HEK293 (cell line): ENCODE data around the gene WDR74.

Experiments
- EGR2 ChIP-seq: fragments of 450-650 bp; formaldehyde crosslinking; IDR thresholded peaks from 2 replicates; pipeline ENCODE4 v1.5.1; 2016; ENCODE audit warnings: low read depth, missing biosample characterization, missing genetic modification characterization
- PRDM1 ChIP-seq: fragments of 450-650 bp; formaldehyde crosslinking; IDR thresholded peaks from 2 replicates; pipeline ENCODE4; 2016; ENCODE audit warnings: missing biosample characterization, missing genetic modification characterization
- ZNF366 ChIP-seq: fragments of 450-650 bp; formaldehyde crosslinking; conservative IDR thresholded peaks from 2 replicates; pipeline ENCODE4 v1.5.1; 2016; ENCODE audit warnings: missing biosample characterization, missing genetic modification characterization
- ZNF423 ChIP-seq: fragments of 450-650 bp; formaldehyde crosslinking; IDR thresholded peaks from 2 replicates; pipeline ENCODE4 v1.5.1; 2016; ENCODE audit warnings: missing biosample characterization, missing genetic modification characterization
- ZNF521 ChIP-seq: fragments of 450-650 bp; formaldehyde crosslinking; IDR thresholded peaks from 2 replicates; pipeline ENCODE4 v1.5.1; 2017; ENCODE audit warnings: missing biosample characterization, mild to moderate bottlenecking, missing genetic modification characterization
- ZNF549 ChIP-seq: fragments of 450-650 bp; IDR thresholded peaks from 2 replicates; pipeline ENCODE4 v1.5.1; 2018; ENCODE audit warnings: missing biosample characterization, missing genetic modification characterization, mild to moderate bottlenecking, inconsistent platforms, moderate library complexity
- ZNF555 ChIP-seq: fragments of 450-650 bp; formaldehyde crosslinking; conservative IDR thresholded peaks from 2 replicates; pipeline ENCODE4 v1.5.1; 2017; ENCODE audit warnings: missing biosample characterization, mild to moderate bottlenecking, missing genetic modification characterization, inconsistent platforms
- ZNF561 ChIP-seq: fragments of 450-650 bp; IDR thresholded peaks from 2 replicates; pipeline ENCODE4 v1.5.1; 2018; ENCODE audit warnings: missing biosample characterization, missing genetic modification characterization, borderline replicate concordance
- ZNF623 ChIP-seq: fragments of 450-650 bp; formaldehyde crosslinking; IDR thresholded peaks from 2 replicates; pipeline ENCODE4 v1.5.1; 2016; ENCODE audit warnings: missing biosample characterization, missing genetic modification characterization
- ZNF664 ChIP-seq: fragments of 450-650 bp; formaldehyde crosslinking; IDR thresholded peaks from 2 replicates; pipeline ENCODE4 v1.5.1; 2016; ENCODE audit warnings: missing biosample characterization, missing genetic modification characterization
- ZNF677 ChIP-seq: fragments of 450-650 bp; IDR thresholded peaks from 2 replicates; pipeline ENCODE4 v1.5.0; 2018; ENCODE audit warnings: missing biosample characterization, mild to moderate bottlenecking, missing genetic modification characterization, moderate library complexity
- ZNF747 ChIP-seq: fragments of 450-650 bp; formaldehyde crosslinking; IDR thresholded peaks from 2 replicates; pipeline ENCODE4 v1.5.1; 2016; ENCODE audit warnings: missing biosample characterization, missing genetic modification characterization
- ZNF768 ChIP-seq: fragments of 450-650 bp; formaldehyde crosslinking; IDR thresholded peaks from 2 replicates; pipeline ENCODE4 v1.5.1; 2018; ENCODE audit warnings: missing biosample characterization, mild to moderate bottlenecking, missing genetic modification characterization
- TF ChIP-seq, protein P1 (sequence below): fragments of 450-650 bp; formaldehyde crosslinking; IDR thresholded peaks from 2 replicates; pipeline ENCODE4; 2016; ENCODE audit warnings: missing biosample characterization, missing genetic modification characterization
- TF ChIP-seq, protein P2 (sequence below): fragments of 450-650 bp; formaldehyde crosslinking; IDR thresholded peaks from 2 replicates; pipeline ENCODE4 v1.5.1; 2016; ENCODE audit warnings: missing biosample characterization, missing genetic modification characterization
- TF ChIP-seq, protein P3 (sequence below): fragments of 450-650 bp; formaldehyde crosslinking; IDR thresholded peaks from 2 replicates; pipeline ENCODE4 v1.5.1; 2016; ENCODE audit warnings: missing biosample characterization, missing genetic modification characterization
- TF ChIP-seq, protein P4 (sequence below): fragments of 450-650 bp; formaldehyde crosslinking; IDR thresholded peaks from 2 replicates; pipeline ENCODE4 v1.5.1; 2016; ENCODE audit warnings: missing biosample characterization, missing genetic modification characterization, borderline replicate concordance
- TF ChIP-seq, protein P5 (sequence below): fragments of 450-650 bp; formaldehyde crosslinking; IDR thresholded peaks from 2 replicates; pipeline ENCODE4 v1.5.1; 2016; ENCODE audit warnings: missing biosample characterization, missing genetic modification characterization
- TF ChIP-seq, protein P6 (sequence below): fragments of 450-650 bp; formaldehyde crosslinking; IDR thresholded peaks from 2 replicates; pipeline ENCODE4 v1.5.1; 2016; ENCODE audit warnings: missing biosample characterization, missing genetic modification characterization
- TF ChIP-seq, protein P7 (sequence below): fragments of 450-650 bp; formaldehyde crosslinking; IDR thresholded peaks from 2 replicates; pipeline ENCODE4 v1.5.1; 2017; ENCODE audit warnings: missing biosample characterization, missing genetic modification characterization

WDR74 gene

DNA sequence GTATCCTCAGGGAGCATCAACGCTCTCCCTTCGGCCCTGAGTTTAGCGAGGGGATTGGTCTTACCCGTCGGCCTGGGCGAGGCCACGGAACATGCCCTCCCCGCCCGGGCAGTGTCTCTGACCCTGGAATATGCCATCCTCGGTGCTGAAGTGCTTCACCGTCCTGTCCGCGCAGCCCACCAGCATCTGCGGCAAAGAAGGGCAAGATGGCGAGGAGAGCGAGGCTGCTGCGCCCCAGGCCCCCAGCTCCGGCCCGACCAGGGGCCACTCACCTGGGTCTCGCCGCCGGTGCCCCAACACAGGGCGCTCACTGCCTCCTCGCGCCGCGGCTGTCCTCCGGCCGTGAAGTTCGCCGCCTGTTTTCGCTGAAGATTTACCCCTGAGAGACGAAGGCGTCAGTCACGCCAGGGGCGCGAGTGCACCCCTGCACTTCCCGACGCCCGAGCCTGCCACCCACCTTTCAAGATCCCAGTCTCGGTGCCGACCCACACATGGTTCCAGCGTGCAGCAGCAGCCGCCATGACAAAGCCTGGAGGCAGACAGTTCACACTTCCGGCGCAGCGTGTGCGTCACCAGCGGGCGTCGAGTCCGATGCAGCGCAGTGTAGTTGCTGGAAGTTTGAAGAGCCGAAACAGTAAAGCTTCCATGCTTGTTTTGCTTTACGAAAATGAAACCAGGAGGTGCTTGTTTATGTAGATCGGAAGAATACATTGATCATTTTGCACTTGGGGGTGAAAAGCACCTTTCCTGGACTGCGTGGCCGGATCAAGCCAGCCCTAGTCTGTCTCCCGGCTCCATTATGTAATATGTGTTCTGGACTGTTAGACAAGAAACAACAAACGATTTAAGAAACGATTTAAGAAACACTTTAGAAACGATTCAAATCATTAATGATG lies at the start of gene WDR74 (continued):
- TF ChIP-seq ZNF366 (tag by site-specific recombination) (no peak), ZNF623 (no peak), PRDM1 (no peak), ZNF768 (no peak), ZNF677 (no peak), ZNF555 (tag by site-specific recombination) (no peak), ZNF664 (tag by site-specific recombination) (no peak), ZNF521 (no peak), ZNF423 (tag by site-specific recombination) (no peak), ZNF549 (tag by site-specific recombination) (no peak), ZNF747 (tag by site-specific recombination) (no peak), EGR2 (tag by site-specific recombination) (peak; percentile 81), ZNF561 (tag by site-specific recombination) (no peak)
- TF ChIP-seq, protein P1, sequence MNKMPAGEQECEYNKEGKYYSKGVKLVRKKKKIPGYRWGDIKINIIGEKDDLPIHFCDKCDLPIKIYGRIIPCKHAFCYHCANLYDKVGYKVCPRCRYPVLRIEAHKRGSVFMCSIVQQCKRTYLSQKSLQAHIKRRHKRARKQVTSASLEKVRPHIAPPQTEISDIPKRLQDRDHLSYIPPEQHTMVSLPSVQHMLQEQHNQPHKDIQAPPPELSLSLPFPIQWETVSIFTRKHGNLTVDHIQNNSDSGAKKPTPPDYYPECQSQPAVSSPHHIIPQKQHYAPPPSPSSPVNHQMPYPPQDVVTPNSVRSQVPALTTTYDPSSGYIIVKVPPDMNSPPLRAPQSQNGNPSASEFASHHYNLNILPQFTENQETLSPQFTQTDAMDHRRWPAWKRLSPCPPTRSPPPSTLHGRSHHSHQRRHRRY (tag by site-specific recombination): no peak
- TF ChIP-seq, protein P2, sequence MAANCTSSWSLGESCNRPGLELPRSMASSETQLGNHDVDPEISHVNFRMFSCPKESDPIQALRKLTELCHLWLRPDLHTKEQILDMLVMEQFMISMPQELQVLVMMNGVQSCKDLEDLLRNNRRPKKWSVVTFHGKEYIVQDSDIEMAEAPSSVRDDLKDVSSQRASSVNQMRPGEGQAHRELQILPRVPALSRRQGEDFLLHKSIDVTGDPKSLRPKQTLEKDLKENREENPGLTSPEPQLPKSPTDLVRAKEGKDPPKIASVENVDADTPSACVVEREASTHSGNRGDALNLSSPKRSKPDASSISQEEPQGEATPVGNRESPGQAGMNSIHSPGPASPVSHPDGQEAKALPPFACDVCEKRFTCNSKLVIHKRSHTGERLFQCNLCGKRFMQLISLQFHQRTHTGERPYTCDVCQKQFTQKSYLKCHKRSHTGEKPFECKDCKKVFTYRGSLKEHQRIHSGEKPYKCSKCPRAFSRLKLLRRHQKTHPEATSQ: no peak
- TF ChIP-seq, protein P3, sequence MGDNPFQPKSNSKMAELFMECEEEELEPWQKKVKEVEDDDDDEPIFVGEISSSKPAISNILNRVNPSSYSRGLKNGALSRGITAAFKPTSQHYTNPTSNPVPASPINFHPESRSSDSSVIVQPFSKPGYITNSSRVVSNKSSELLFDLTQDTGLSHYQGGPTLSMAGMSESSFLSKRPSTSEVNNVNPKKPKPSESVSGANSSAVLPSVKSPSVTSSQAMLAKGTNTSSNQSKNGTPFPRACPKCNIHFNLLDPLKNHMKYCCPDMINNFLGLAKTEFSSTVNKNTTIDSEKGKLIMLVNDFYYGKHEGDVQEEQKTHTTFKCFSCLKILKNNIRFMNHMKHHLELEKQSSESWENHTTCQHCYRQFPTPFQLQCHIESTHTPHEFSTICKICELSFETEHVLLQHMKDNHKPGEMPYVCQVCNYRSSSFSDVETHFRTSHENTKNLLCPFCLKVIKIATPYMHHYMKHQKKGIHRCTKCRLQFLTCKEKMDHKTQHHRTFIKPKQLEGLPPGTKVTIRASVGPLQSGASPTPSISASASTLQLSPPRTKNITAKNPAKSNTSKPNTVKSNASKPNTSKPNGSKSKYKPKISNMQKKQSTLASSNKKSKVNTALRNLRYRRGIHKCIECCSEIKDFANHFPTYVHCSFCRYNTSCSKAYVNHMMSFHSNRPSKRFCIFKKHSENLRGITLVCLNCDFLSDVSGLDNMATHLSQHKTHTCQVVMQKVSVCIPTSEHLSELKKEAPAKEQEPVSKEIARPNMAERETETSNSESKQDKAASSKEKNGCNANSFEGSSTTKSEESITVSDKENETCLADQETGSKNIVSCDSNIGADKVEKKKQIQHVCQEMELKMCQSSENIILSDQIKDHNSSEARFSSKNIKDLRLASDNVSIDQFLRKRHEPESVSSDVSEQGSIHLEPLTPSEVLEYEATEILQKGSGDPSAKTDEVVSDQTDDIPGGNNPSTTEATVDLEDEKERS (tag by site-specific recombination): no peak
- TF ChIP-seq, protein P4, sequence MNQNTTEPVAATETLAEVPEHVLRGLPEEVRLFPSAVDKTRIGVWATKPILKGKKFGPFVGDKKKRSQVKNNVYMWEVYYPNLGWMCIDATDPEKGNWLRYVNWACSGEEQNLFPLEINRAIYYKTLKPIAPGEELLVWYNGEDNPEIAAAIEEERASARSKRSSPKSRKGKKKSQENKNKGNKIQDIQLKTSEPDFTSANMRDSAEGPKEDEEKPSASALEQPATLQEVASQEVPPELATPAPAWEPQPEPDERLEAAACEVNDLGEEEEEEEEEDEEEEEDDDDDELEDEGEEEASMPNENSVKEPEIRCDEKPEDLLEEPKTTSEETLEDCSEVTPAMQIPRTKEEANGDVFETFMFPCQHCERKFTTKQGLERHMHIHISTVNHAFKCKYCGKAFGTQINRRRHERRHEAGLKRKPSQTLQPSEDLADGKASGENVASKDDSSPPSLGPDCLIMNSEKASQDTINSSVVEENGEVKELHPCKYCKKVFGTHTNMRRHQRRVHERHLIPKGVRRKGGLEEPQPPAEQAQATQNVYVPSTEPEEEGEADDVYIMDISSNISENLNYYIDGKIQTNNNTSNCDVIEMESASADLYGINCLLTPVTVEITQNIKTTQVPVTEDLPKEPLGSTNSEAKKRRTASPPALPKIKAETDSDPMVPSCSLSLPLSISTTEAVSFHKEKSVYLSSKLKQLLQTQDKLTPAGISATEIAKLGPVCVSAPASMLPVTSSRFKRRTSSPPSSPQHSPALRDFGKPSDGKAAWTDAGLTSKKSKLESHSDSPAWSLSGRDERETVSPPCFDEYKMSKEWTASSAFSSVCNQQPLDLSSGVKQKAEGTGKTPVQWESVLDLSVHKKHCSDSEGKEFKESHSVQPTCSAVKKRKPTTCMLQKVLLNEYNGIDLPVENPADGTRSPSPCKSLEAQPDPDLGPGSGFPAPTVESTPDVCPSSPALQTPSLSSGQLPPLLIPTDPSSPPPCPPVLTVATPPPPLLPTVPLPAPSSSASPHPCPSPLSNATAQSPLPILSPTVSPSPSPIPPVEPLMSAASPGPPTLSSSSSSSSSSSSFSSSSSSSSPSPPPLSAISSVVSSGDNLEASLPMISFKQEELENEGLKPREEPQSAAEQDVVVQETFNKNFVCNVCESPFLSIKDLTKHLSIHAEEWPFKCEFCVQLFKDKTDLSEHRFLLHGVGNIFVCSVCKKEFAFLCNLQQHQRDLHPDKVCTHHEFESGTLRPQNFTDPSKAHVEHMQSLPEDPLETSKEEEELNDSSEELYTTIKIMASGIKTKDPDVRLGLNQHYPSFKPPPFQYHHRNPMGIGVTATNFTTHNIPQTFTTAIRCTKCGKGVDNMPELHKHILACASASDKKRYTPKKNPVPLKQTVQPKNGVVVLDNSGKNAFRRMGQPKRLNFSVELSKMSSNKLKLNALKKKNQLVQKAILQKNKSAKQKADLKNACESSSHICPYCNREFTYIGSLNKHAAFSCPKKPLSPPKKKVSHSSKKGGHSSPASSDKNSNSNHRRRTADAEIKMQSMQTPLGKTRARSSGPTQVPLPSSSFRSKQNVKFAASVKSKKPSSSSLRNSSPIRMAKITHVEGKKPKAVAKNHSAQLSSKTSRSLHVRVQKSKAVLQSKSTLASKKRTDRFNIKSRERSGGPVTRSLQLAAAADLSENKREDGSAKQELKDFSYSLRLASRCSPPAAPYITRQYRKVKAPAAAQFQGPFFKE (tag by site-specific recombination): no peak
- TF ChIP-seq, protein P5, sequence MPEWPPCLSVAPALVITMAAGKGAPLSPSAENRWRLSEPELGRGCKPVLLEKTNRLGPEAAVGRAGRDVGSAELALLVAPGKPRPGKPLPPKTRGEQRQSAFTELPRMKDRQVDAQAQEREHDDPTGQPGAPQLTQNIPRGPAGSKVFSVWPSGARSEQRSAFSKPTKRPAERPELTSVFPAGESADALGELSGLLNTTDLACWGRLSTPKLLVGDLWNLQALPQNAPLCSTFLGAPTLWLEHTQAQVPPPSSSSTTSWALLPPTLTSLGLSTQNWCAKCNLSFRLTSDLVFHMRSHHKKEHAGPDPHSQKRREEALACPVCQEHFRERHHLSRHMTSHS (tag by site-specific recombination): no peak
- TF ChIP-seq, protein P6, sequence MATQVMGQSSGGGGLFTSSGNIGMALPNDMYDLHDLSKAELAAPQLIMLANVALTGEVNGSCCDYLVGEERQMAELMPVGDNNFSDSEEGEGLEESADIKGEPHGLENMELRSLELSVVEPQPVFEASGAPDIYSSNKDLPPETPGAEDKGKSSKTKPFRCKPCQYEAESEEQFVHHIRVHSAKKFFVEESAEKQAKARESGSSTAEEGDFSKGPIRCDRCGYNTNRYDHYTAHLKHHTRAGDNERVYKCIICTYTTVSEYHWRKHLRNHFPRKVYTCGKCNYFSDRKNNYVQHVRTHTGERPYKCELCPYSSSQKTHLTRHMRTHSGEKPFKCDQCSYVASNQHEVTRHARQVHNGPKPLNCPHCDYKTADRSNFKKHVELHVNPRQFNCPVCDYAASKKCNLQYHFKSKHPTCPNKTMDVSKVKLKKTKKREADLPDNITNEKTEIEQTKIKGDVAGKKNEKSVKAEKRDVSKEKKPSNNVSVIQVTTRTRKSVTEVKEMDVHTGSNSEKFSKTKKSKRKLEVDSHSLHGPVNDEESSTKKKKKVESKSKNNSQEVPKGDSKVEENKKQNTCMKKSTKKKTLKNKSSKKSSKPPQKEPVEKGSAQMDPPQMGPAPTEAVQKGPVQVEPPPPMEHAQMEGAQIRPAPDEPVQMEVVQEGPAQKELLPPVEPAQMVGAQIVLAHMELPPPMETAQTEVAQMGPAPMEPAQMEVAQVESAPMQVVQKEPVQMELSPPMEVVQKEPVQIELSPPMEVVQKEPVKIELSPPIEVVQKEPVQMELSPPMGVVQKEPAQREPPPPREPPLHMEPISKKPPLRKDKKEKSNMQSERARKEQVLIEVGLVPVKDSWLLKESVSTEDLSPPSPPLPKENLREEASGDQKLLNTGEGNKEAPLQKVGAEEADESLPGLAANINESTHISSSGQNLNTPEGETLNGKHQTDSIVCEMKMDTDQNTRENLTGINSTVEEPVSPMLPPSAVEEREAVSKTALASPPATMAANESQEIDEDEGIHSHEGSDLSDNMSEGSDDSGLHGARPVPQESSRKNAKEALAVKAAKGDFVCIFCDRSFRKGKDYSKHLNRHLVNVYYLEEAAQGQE: peak; percentile 68
- TF ChIP-seq, protein P7, sequence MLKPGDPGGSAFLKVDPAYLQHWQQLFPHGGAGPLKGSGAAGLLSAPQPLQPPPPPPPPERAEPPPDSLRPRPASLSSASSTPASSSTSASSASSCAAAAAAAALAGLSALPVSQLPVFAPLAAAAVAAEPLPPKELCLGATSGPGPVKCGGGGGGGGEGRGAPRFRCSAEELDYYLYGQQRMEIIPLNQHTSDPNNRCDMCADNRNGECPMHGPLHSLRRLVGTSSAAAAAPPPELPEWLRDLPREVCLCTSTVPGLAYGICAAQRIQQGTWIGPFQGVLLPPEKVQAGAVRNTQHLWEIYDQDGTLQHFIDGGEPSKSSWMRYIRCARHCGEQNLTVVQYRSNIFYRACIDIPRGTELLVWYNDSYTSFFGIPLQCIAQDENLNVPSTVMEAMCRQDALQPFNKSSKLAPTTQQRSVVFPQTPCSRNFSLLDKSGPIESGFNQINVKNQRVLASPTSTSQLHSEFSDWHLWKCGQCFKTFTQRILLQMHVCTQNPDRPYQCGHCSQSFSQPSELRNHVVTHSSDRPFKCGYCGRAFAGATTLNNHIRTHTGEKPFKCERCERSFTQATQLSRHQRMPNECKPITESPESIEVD (tag by site-specific recombination): no peak
